Measurements from ENCODE around the gene FOCAD. TPM values are rescaled to one million over a fixed set of nuclear protein-coding genes. Genes with fewer than 3 reads are reported as not detected.

FOCAD gene
- total RNA-seq, 1 experiment from 2014 or later: 43.3 TPM

DNA sequence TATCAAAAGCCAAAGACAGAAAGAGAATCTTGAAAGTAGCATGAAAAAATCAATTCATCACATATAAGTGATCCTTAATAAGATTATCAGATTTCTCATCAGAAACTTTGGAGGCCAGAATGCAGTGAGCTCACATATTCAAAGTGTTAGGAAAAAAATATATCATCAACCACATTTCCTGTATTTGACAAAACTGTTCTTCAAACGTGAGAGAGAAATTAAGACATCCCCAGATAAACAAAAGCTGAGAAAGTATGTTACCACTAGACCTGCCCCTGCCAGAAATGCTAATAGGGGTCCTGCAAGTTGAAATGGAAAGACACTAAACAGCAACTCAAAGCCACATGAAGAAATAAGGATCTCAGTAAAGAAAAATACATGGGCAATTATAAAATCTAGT, 317.5 kb downstream of the FOCAD start:
- Histone ChIP-seq H3K4ac (ENCODE audit: low read depth, low read length) (no peak overlapping the region), H4K8ac (replicated peaks; ENCODE audit: insufficient read length, low read depth, low read length) (no peak overlapping the region), H3K79me2 (ENCODE audit: insufficient read depth, low read length) (no peaks in the 10 kb centered on the region), H3K9ac (ENCODE audit: extremely low read depth, insufficient read length, low read length) (no peak overlapping the region), H4K91ac (ENCODE audit: insufficient read length, low read depth, low read length) (no peak overlapping the region), H3K23ac (ENCODE audit: insufficient read length, low read depth, low read length) (no peak overlapping the region), H2BK5ac (ENCODE audit: insufficient read length, low read length) (no peak overlapping the region), H3K79me1 (ENCODE audit: insufficient read depth, low read depth, low read length, poor library complexity, severe bottlenecking) (no peaks in the 10 kb centered on the region), H2AK5ac (ENCODE audit: insufficient read length, low read length) (no peak overlapping the region), H3T11ph (ENCODE audit: low read length) (no peak overlapping the region), H3K27ac (ENCODE audit: insufficient read length, low read depth, low read length) (no peak overlapping the region), H2AFZ (ENCODE audit: low read length) (no peak overlapping the region), H4K5ac (ENCODE audit: insufficient read length, low read depth, low read length) (no peak overlapping the region), H3K18ac (ENCODE audit: insufficient read length, low read depth, low read length) (no peak overlapping the region), H3K56ac (ENCODE audit: insufficient read length, low read depth, low read length) (no peak overlapping the region), H3K9me3 (ENCODE audit: control insufficient read depth, low read depth, low read length) (no peaks in the 10 kb centered on the region), H2BK15ac (ENCODE audit: low read depth, low read length) (no peak overlapping the region), H3K23me2 (ENCODE audit: insufficient read length, low read depth, low read length, poor library complexity, severe bottlenecking) (no peaks in the 10 kb centered on the region), H3K27me3 (ENCODE audit: insufficient read depth, low read length) (no peaks in the 10 kb centered on the region), H2BK120ac (ENCODE audit: low read depth, low read length, poor library complexity, severe bottlenecking) (no peak overlapping the region), H2BK12ac (ENCODE audit: insufficient read length, low read depth, low read length) (no peak overlapping the region), H3K4me2 (ENCODE audit: insufficient read depth, insufficient read length, low read length) (no peak overlapping the region), H3K4me1 (ENCODE audit: insufficient read depth, low read length) (peaks cover 6% of the 10 kb centered on the region), H4K20me1 (ENCODE audit: control insufficient read depth, insufficient read depth, insufficient read length) (no peaks in the 10 kb centered on the region), H2BK20ac (ENCODE audit: low read depth, low read length, poor library complexity, severe bottlenecking) (no peak overlapping the region), H3K14ac (ENCODE audit: insufficient read depth, low read length) (no peak overlapping the region)
- peaks cover 0 to 2% of the 10 kb centered on the region in 2 experiments; a peak in 2 of 5 replicates for H3K9me3 Mint-ChIP-seq
- no CpG with 5 or more reads among the region's 1 CpG for WGBS (ENCODE audit: extremely low coverage, insufficient read length, low lambda C conversion rate)
- no peak overlapping the region for H3K4me3 Mint-ChIP-seq
- H3K36me3 Mint-ChIP-seq (ENCODE audit: insufficient read depth in 1 of 3, low read depth in 3 of 3): peaks cover 4 to 6% (median 5%) of the 10 kb centered on the region in 3 experiments; a peak in 6 of 7 replicates
- peaks cover 0 to 8% of the 10 kb centered on the region in 2 experiments; a peak in 1 of 4 replicates for H3K4me1 Mint-ChIP-seq
- no peaks in the 10 kb centered on the region for H3K27me3 Mint-ChIP-seq (ENCODE audit: low read depth)
- TF ChIP-seq, protein P1, sequence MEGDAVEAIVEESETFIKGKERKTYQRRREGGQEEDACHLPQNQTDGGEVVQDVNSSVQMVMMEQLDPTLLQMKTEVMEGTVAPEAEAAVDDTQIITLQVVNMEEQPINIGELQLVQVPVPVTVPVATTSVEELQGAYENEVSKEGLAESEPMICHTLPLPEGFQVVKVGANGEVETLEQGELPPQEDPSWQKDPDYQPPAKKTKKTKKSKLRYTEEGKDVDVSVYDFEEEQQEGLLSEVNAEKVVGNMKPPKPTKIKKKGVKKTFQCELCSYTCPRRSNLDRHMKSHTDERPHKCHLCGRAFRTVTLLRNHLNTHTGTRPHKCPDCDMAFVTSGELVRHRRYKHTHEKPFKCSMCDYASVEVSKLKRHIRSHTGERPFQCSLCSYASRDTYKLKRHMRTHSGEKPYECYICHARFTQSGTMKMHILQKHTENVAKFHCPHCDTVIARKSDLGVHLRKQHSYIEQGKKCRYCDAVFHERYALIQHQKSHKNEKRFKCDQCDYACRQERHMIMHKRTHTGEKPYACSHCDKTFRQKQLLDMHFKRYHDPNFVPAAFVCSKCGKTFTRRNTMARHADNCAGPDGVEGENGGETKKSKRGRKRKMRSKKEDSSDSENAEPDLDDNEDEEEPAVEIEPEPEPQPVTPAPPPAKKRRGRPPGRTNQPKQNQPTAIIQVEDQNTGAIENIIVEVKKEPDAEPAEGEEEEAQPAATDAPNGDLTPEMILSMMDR (conservative IDR thresholded peaks at IDR 0.05): no peak
- no peak for DNase-seq
- H3K27ac Mint-ChIP-seq: no peak overlapping the region
